Stimulated activated CD8-positive, alpha-beta memory T cell treated with anti-CD3 and anti-CD28 coated beads, Interleukin-7, amount 100 ng/mL, for 48 hours (primary cell): ENCODE results near the gene TRIO.

Source experiments
- DNase-seq, 2 donors: peaks; one replicate each; pipeline ENCODE4 v3.0.0-alpha.2; 2020; ENCODE audit warnings: low read depth in 1 of 2; ENCODE audit errors: extremely low read depth in 1 of 2

Gene TRIO

DNA sequence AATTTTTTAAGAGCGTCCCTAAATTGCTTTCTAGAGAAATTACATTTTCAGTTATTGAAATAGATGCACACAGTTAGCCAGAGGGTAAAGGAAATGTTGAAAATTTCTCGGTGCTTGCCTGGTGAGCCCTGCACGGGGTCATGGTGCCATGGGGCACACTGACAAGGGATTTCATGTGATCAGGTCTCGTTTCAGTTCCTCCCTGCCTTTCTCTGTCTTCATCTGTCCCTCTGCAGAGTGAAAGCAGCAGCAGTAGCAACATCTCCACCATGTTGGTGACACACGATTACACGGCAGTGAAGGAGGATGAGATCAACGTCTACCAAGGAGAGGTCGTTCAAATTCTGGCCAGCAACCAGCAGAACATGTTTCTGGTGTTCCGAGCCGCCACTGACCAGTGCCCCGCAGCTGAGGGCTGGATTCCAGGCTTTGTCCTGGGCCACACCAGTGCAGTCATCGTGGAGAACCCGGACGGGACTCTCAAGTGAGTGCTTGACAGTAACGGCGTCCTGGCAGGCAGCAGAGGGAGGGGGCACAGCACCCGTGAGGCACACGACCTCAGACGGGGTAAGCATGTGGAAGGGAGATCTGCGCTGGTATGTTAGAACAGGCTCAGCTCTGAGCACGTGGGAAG is 349.3 kb downstream of the TRIO start:
- no peak for DNase-seq

DNA sequence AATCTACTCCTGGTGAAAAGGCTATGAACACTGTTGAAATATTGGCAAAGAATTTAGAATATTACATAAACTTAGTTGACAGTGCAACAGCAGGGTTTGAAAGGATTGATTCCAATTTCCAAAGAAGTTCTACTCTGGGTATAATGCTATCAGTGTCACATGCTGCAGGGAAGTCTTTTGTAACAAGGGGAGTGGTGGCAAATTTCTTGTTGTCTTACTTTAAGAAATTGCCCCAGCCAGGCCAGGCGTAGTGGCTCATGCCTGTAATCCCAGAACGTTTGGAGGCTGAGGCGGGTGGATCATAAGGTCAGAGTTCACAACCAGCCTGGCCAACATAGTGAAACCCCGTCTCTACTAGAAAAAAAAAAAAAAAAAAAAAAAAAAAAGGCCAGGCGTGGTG is 352.2 kb downstream of the TRIO start:
- DNase-seq, result no peak

DNA sequence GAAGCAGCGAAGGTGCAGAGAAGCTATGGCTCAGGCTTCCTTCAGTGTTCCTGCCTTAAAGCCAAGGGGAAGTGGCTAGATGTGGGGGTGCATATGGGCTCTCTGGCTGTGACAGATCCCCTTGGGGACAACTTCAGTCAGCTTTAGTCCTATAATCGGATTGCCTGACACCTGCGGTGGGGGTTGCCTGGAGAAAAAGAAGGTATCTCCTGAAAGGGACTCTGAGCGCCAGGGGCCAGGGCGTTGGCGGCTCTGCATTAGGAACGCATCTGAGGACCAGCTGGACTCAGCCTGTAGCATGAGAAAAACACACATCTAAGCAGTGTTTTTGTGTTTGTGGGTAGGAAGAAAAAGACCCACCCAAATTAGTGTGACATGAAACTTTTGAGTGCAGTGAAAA is 354.2 kb downstream of the TRIO start:
- no peak for DNase-seq

DNA sequence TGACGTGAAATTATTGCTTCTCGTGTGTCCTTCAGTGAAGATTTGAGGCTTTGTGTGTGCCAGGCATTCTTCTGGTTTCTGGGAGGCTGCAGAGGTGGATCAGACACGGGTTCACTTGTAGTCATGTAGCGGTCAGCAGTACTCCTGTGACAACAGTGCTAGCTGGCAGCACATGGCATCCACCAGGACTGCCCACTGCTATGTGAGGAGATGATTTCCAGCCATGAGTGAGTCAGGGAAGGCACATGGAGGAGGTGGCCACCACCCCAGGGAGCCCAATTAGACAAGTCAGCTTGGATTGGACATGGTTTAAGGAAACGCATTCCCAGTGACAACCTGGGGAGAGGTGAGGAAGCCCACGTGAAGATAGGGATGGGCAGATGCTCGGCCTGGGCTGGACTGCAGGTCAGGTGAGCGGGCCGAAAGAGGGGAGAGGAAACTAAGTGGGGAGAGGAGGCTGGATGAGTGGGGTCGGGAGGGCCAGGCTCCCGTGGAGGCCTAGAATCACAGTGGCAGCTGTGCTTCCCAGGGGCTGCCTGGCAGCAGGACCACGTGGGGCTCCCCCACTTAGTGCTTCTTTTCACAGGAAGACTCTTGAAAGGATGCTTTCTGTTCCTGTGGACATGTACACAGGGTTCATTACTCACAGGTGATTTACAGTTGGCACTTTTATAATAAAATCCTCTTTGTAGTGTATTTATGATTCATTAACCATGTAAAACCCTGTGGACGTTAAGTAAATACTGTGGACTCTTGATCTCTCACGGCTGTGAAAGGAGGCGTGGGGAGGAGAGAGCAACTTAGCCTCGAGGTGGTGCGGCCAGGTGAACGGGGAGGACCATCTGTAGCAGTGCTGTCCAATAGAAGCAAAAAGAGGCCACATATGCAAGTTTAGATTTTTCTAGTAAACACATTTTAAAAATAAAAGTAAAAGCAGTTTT is 358.5 kb downstream of the TRIO start:
- no peak for DNase-seq

DNA sequence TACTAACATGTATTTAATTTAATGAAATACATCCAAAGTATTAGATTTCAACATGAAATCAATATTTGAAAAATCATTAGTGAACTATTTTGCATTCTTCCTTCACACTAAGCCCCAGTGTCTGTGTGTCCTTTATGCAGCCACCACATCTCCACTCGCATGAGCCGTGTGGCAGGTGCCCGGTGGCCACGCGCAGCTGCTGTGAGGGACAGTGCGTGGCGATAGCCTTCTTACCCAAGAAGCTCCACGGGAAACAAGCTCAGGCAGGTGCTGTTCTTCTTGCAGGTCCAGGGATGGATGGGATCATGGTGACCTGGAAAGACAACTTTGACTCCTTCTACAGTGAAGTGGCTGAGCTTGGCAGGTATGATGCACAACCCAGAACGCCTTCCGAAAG is 359.1 kb downstream of the TRIO start:
- DNase-seq, result no peak

DNA sequence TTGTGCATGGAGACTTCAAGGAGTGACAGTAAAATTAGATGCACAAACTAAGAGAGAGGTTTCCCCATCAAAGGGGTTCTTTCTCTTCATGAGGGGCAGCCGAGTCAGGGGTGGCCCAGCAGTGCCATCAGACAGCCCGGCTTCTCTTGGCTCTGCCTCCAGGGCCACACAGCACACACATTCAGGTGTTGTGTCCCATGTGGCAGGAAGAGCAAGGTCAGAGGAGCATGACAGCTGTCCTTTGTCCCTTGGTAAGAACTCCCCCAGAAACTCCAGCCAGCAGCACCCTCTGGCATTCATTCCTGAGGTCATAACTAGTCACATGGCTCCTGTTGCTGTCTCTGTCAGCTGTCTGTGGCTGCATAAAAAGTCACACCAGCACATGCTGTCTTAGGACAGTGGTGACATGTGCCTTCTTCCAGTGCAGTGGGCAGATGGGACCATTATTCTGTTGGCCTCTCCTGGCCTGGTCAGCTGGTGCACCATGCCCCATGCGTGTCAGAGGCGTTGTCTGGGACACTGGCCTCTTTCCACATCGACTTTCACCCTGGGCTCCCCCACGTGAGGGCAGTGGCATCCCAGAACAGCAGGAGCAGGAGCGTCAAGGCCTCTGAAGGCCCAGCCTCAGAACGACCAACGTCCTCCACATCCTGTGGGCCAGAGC is 360.0 kb downstream of the TRIO start:
- no peak for DNase-seq

DNA sequence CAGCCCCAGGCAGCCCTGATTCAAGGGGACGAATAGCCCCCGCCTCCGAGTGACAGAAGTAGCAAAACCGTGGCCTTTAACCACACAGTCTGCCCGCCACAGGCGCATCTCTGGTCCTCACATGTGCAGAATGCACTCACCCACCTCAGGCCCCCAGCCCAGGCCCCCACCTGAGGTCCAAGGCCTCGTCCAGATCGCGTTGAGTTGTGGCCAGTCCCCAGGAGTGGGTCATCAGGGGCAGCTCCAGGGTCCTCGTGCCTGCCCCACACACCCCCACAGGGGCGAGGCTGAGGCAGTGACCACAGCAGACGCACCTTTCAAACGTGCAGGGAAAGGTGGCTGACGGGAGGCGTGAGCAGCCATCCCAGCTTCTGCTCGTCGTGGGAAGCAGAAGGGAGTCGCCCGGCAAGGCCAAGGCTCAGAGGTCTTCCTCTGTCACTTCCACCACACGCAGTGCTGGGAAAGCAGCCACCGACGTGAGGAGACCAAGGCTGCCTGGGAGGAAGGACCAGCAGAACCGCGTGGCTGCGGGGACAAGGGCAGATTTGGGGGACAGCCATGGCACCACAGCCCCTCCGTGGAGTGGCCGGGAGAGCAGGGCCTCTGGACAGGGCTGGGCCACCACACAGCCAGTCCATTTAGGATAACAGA is 360.7 kb downstream of the TRIO start:
- DNase-seq, result no peak

DNA sequence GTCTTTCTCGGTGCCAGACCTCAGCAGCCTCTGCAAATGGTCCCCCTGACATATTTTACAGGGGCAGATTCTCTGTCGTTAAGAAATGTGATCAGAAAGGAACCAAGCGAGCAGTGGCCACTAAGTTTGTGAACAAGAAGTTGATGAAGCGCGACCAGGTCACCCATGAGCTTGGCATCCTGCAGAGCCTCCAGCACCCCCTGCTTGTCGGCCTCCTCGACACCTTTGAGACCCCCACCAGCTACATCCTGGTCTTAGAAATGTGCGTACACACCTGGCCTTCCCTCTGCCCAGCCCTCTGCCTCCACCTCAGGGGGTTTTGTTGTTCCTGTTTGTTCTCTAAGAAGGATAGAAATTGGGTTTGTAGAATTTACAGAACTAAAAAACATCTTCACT is 361.2 kb downstream of the TRIO start:
- no peak for DNase-seq

DNA sequence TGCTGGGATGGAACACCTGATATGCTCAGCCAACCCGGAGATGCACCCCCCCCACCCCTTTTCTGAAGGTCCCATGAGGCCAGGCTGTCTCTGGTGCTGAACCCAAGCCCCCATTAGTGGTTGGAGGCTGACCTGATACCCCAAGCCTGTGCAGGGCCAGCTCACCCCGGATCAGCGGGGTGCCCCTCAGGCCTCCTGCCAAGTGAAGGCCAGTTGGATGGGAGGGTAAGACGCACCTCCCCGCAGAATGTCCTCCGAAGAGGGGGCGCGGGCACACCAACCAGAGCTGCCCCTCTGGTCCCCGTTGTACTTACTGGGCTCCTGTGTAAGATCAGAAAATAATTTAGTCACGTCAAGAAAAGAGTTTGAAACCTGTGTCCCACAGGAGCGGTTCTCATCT is 361.7 kb downstream of the TRIO start:
- no peak for DNase-seq

DNA sequence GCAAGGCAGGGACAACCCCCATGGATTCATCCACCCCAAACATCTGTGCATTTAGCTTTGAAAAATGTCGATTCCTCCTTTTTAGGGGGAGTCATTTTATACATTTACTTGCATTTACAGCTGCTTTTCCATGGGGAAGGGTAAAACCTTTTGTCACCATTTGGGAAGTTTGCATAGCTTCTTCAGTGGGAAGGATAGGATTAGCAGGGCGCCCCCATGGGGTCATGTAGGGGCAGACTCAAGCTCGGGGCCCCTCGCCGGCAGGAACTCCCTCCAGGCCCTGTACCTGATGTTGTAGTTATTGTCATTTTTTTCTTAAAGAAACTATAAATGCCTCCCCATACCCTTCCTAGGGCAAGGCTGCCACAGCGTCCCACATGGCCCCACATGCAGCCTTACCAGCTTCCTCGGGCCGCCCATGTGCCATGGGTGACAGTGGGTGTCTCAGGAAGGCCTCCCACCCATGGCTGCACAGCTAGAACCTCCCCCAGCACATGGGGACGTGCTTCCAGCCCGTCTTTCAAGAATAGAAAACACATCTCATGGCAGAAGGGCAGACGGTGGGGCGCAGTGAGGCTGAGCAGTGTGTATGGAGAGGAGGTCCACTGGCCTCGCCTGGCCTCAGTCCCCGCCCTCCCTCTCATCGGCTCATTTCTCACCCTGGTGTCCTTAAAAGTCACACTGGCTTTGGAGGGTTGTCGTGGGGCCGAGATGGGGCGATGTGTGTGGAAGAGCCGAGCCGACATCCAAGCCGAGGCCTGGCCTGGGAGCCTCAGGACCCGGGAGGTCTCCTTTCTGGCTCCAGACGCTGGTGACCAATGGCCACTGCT is 362.4 kb downstream of the TRIO start:
- no peak for DNase-seq

DNA sequence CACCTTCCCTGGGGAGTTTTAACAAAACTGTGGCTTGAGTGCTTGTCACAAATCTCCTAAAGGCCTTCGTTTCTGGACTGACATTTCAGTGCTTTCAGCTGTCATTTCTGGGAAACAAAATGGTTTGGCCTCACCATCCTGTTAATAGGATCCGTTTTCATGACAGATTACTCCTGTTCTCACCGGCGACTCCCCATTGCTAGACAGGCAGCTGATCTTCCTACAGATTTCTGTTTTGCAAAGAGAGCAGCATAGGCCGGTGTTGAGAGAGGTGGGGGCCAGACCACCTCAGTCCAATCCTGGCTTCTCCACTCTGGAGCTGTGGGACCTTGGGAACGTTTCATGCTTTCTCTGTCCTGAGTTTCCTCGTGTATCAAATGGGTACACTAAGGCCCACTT is 363.0 kb downstream of the TRIO start:
- no peak for DNase-seq

DNA sequence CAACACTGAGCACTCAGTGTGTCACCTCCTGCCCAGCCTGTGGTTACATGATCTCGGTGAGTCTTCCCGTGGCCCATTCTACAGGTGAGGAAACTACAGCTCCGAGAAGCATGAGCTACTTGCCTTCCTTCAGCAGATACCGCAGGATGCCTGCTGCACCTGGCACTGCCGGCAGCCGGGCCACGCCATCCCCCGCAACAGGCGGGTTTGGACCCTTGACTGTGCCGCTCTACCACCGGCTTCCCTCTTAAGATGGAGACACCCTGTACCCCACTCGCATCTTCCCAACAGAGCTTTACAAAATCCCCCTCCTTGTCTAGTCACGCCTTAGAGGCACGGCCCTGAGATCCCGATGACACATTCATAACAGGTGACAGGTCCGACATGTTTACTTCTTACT is 363.5 kb downstream of the TRIO start:
- no peak for DNase-seq

DNA sequence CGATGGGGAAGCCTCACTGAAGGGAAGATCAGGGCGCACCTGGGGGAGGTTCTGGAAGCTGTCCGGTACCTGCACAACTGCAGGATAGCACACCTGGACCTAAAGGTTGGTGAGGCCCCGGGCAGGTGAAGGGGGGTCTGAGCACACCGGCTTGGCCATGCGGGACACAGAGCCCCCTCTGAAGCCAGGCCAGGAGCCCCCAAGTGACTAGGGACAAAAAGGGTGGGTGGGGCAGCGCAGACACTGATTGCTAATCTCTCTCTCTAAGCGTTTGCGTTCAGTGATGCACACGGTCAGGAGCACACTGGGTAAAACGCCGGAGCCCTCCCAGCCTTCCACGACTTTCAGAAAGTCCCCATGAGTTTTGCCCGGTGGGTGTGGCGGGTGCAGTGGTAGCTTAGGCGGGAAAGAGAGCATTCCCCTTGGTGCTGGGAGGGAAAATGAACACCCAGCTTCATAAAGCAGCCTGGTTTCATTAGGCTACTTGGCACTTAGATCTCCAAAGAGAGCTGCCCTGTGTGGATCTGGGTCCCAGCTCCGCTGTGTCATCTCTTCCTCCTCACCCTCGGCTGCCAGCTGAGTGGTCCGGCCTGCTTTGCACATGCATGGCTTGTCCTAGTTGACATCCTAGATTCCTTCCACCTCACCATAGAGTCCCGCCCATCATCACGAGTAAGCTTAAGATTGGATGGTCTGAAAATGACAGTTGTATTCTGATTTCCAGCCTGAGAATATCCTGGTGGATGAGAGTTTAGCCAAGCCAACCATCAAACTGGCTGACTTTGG is 364.2 kb downstream of the TRIO start:
- DNase-seq, result no peak

DNA sequence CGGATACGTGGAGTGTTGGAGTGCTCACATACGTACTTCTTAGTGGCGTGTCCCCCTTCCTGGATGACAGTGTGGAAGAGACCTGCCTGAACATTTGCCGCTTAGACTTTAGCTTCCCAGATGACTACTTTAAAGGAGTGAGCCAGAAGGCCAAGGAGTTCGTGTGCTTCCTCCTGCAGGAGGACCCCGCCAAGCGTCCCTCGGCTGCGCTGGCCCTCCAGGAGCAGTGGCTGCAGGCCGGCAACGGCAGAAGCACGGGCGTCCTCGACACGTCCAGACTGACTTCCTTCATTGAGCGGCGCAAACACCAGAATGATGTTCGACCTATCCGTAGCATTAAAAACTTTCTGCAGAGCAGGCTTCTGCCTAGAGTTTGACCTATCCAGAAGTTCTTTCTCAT is 364.9 kb downstream of the TRIO start:
- no peak for DNase-seq

DNA sequence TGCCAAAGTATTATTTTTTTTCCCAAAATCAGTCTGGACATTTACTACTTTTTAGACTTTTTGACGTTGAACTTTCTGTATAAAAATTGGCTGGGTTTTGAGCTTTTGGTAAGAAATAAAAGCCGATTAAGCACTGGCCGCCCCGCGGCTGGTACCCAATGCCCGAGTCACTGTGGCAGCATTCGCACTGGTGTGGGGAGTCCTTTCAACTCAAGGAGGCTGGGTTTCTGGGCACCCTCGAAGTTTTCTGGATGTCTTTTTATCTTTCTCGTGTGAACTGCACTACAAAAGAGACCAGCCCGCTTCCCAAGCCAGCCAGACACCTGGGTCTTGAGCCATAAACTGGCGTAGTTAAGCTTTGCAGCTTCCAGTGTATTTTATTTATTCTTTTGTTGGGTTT is 366.4 kb downstream of the TRIO start:
- no peak for DNase-seq

DNA sequence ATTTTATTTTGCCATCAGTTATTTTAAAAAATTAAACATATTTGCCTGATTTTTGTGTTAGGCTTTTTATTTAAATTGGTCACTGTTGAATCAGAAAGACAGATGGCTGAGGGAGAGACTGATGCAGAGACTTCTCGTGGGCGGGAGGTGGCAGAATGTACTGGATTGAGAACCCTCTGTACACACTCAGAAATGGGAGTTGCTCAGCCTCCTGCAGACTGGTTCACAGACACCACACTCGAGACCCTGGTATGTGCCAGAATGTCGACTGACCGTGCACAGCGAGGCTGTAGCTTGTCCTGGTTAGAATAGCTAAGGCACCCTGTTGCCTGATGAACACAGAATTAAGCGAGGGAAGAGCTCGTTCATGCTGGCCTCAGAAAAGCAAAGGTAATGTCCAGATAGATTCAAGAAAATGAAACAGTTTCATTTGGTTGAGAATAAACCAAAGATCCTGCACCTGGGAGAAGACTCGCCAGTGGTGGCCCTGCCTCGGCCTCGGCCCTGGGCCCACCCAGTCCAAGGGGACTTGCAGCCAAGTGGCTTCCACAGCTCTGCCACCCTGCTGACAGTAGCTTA is 367.1 kb downstream of the TRIO start:
- no peak for DNase-seq

DNA sequence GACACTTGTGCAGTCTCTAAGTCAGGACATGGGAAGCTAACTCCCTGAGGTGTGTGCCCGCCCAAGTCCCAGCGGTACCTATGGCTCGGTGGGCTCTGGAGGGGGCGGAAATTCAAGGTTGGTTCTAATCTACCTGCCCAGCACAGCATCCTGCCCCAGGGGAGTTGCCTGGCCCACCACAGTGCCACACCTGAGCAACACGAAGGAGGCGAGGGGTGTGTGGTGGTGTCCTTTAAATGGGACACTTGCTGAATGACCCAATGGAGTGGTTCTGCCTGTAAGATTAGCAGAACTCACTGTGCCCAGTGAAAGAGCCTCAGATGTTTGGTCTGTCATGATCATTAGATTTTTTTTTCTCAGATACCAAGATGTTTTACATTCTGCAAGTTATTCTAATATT is 367.7 kb downstream of the TRIO start:
- no peak for DNase-seq

DNA sequence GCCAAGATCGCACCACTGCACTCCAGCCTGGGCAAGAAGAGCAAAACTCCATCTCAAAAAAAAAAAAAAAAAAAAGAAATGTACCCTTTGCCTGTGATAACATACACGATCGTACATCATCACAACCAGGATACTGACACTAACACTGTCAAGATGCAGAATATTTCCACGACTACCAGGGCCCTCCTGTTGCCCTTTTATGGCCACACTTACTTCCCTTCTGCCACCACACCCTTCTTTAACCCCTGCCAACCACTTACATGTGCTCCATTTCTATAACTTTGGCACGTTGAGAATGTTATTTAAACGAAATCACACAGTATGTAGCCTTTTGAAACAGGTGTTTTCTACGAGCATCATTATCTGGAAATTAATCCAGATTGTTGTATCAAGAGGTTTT is 369.4 kb downstream of the TRIO start:
- DNase-seq, result no peak

DNA sequence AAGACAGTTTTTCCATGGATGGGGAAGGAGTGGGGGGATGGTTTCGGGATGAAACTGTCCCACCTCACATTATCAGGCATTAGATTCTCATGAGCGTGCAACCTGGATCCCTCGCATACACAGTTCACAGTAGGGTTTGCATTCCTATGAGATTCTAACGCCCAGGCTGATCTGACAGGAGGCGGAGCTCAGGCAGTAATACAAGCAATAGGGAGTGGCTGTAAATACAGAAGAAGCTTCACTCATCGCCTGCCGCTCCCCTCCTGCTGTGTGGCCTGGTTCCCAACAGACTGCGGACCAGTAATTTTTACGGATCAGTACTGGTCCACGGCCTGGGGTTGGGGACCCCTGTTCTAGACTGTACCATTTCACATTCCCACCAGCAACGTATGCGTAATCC is 370.1 kb downstream of the TRIO start:
- DNase-seq, result no peak
